Fibroblast of lung (primary cell): ENCODE data around the gene TTC39B. TPM values are rescaled to one million over a fixed set of nuclear protein-coding genes. Genes with fewer than 3 reads are reported as not detected.

ENCODE experiments used
- DNase-seq, 2 donors: peaks; one replicate each; pipeline versions ENCODE4 v3.0.0 to v3.0.0-alpha.2; 2010; ENCODE audit warnings: low read depth in 2 of 2
- H2AFZ ChIP-seq: 2 replicates; pipeline ENCODE4 v1.5.1; 2012; ENCODE audit warnings: low read length, control low read depth, inconsistent platforms
- H3K27ac ChIP-seq: 2 replicates; pipeline ENCODE4 v1.5.1; 2011; ENCODE audit warnings: low read length, control low read depth; ENCODE audit not compliant: insufficient read depth
- H3K27me3 ChIP-seq: 2 replicates; pipeline ENCODE4 v1.5.1; 2011; ENCODE audit warnings: mild to moderate bottlenecking, low read length; ENCODE audit not compliant: control insufficient read depth, insufficient read depth
- H3K36me3 ChIP-seq: 2 replicates; pipeline ENCODE4 v1.5.1; 2011; ENCODE audit warnings: low read length; ENCODE audit not compliant: control insufficient read depth, insufficient read depth
- H3K4me1 ChIP-seq: 2 replicates; pipeline ENCODE4 v1.5.1; 2011; ENCODE audit warnings: low read length; ENCODE audit not compliant: control insufficient read depth, insufficient read depth; ENCODE audit errors: extremely low read depth
- H3K4me2 ChIP-seq: 2 replicates; pipeline ENCODE4 v1.5.1; 2011; ENCODE audit warnings: low read length, control low read depth; ENCODE audit not compliant: insufficient read depth; ENCODE audit errors: extremely low read depth
- H3K4me3 ChIP-seq, 4 experiments: fragments of 200-600 bp in 1 of 4; sonication (generic) in 1 of 4; replicated peaks in 1 of 4; 2 replicates each; pipeline ENCODE4 v1.5.1; 2011 to 2016; ENCODE audit warnings: low read length in 4 of 4, low read depth in 3 of 4, mild to moderate bottlenecking in 3 of 4, control low read depth in 2 of 4, inconsistent platforms in 1 of 4, mixed read lengths in 1 of 4; ENCODE audit not compliant: insufficient read depth in 1 of 4; ENCODE audit errors: control extremely low read depth in 1 of 4
- H3K79me2 ChIP-seq: 2 replicates; pipeline ENCODE4 v1.5.1; 2012; ENCODE audit warnings: mild to moderate bottlenecking, low read length, inconsistent platforms; ENCODE audit not compliant: control insufficient read depth, insufficient read depth
- H3K9ac ChIP-seq: 2 replicates; pipeline ENCODE4 v1.5.1; 2011; ENCODE audit warnings: mild to moderate bottlenecking, low read length, control low read depth; ENCODE audit not compliant: insufficient read depth
- H3K9me3 ChIP-seq: 2 replicates; pipeline ENCODE4 v1.5.1; 2012; ENCODE audit warnings: low read depth, low read length; ENCODE audit not compliant: control insufficient read depth, insufficient read depth
- H4K20me1 ChIP-seq: 2 replicates; pipeline ENCODE4 v1.5.1; 2011; ENCODE audit warnings: low read length; ENCODE audit not compliant: control insufficient read depth, insufficient read depth; ENCODE audit errors: extremely low read depth
- EZH2 ChIP-seq: IDR thresholded peaks from 2 replicates; pipeline ENCODE4 v1.5.1; 2012; ENCODE audit warnings: low read length, control low read depth, mild to moderate bottlenecking; ENCODE audit errors: missing control alignments
- polyA plus RNA-seq, 2 donors: library from polyadenylated mRNA; depleted of rRNA in 1 of 2; stranded (reverse) in 1 of 2; unstranded in 1 of 2; fragments of >200 nt; gene quantifications; 2 replicates each; pipeline ENCODE4 v1.2.1, GENCODE V29; 2011 to 2012; ENCODE audit warnings: missing spikeins in 1 of 2
- total RNA-seq: library from RNA; depleted of rRNA; stranded (reverse); fragments of >200 nt; gene quantifications from 2 replicates; pipeline ENCODE4 v1.2.1, GENCODE V29; 2014
- TF ChIP-seq, protein P1 (sequence below), 2 donors: IDR thresholded peaks in 1 of 2; conservative IDR thresholded peaks in 1 of 2; 1 replicate in 1 of 2; 2 replicates in 1 of 2; pipeline ENCODE4 v1.5.1; 2011 to 2012; ENCODE audit warnings: low read length in 2 of 2, control low read depth in 1 of 2, inconsistent platforms in 1 of 2, low read depth in 1 of 2, mild to moderate bottlenecking in 1 of 2

The TTC39B gene
- total and polyA plus RNA-seq, 2 donors (not counting 1 experiment from before 2014, with no cell fraction given), result 6.2 to 16.8 TPM

DNA sequence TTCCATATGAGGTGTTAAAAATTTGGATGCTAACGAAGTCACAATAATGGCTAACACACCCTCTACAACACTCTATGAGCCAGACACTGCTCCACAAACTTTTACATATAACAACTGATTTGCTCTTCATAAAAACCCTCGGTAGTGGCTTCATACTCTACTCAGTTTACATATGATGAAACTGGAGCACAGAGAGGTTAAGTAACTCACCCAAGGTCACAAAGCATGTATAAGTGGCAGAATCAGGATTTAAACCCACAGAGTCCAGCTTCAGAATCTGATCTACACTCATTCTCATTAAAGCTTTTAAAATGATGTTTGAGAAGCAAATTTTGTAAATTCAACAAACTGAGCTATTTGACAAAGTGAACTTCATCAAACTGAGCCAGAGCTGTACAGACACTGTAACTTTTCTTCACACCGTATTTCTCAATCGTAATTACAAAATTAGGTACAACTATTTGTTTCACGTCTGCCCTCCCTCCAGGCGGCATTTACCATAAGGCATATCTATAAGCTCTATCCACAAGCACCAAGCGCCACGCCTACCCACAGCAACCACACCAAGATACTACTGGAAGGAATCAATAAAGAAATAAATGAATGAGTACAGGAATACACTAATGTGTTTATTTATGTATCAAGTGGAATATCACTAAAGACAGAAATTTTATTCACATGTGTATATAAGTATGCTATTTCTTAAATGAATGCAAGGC is 24.3 kb downstream of the TTC39B start:
- Histone ChIP-seq H3K9ac (no peak overlapping the region), H2AFZ (no peak overlapping the region), H3K27me3 (no peaks in the 10 kb centered on the region), H3K4me1 (no peaks in the 10 kb centered on the region), H3K4me3 (no peak overlapping the region), H4K20me1 (no peaks in the 10 kb centered on the region), H3K79me2 (no peaks in the 10 kb centered on the region), H3K9me3 (no peaks in the 10 kb centered on the region), H3K36me3 (no peaks in the 10 kb centered on the region), H3K27ac (no peak overlapping the region), H3K4me2 (no peak overlapping the region)
- DNase-seq, result no peak
- TF ChIP-seq, protein P1, sequence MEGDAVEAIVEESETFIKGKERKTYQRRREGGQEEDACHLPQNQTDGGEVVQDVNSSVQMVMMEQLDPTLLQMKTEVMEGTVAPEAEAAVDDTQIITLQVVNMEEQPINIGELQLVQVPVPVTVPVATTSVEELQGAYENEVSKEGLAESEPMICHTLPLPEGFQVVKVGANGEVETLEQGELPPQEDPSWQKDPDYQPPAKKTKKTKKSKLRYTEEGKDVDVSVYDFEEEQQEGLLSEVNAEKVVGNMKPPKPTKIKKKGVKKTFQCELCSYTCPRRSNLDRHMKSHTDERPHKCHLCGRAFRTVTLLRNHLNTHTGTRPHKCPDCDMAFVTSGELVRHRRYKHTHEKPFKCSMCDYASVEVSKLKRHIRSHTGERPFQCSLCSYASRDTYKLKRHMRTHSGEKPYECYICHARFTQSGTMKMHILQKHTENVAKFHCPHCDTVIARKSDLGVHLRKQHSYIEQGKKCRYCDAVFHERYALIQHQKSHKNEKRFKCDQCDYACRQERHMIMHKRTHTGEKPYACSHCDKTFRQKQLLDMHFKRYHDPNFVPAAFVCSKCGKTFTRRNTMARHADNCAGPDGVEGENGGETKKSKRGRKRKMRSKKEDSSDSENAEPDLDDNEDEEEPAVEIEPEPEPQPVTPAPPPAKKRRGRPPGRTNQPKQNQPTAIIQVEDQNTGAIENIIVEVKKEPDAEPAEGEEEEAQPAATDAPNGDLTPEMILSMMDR (conservative IDR thresholded peaks at IDR 0.05 in 1 of 2, IDR thresholded peaks at IDR 0.05 in 1 of 2; ENCODE audit: low read depth in 1 of 2, low read length in 2 of 2), result no peak
- TF ChIP-seq EZH2, result no peak

DNA sequence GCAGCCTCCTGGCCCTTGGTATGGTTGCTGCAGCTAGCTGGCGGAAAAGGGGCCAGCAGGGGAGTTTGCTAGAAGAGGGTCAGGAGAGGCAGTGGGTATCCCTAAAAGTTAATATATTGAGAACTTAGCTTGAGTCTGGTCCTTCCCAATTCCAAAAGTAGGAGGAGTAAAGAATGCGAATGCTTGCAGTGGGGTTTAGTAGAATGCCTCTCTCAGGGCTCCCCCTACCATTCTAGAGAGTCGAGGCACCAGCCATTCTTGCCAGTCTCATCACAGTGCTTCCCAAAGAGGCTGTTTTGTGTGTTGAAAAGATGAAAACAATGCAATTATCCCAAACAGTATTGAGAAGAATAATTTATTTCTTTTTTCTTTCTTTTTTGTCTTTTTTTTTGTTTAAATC is 26.4 kb downstream of the TTC39B start:
- Histone ChIP-seq H3K27me3 (no peaks in the 10 kb centered on the region), H3K9me3 (no peaks in the 10 kb centered on the region), H3K4me1 (no peaks in the 10 kb centered on the region), H3K36me3 (no peaks in the 10 kb centered on the region), H3K4me2 (no peak overlapping the region), H3K79me2 (no peaks in the 10 kb centered on the region), H3K27ac (no peak overlapping the region), H3K9ac (no peak overlapping the region), H2AFZ (no peak overlapping the region), H3K4me3 (no peak overlapping the region), H4K20me1 (no peaks in the 10 kb centered on the region)
- DNase-seq, result no peak
- TF ChIP-seq, protein P1 (conservative IDR thresholded peaks at IDR 0.05 in 1 of 2, IDR thresholded peaks at IDR 0.05 in 1 of 2; ENCODE audit: low read depth in 1 of 2, low read length in 2 of 2), result no peak
- no peak for TF ChIP-seq EZH2

GRCh38 chr9:15278839-15279238 is 28.2 kb downstream of the TTC39B start:
- Histone ChIP-seq H3K36me3 (no peaks in the 10 kb centered on the region), H3K4me3 (no peak overlapping the region), H4K20me1 (no peaks in the 10 kb centered on the region), H3K9me3 (no peaks in the 10 kb centered on the region), H2AFZ (no peak overlapping the region), H3K4me1 (no peaks in the 10 kb centered on the region), H3K9ac (no peak overlapping the region), H3K27me3 (no peaks in the 10 kb centered on the region), H3K4me2 (no peak overlapping the region), H3K79me2 (no peaks in the 10 kb centered on the region), H3K27ac (no peak overlapping the region)
- no peak for DNase-seq
- TF ChIP-seq EZH2, result no peak
- TF ChIP-seq, protein P1 (conservative IDR thresholded peaks at IDR 0.05 in 1 of 2, IDR thresholded peaks at IDR 0.05 in 1 of 2; ENCODE audit: low read depth in 1 of 2, low read length in 2 of 2), result no peak
